Naive B cell (primary cell): ENCODE data around the gene MIR17HG. TPM values are rescaled to one million over a fixed set of nuclear protein-coding genes. Genes with fewer than 3 reads are reported as not detected.
A peak's percentile ranks its signal among the peaks of the same experiment; 100 is the strongest.
"Not testable (repeated sequence)": the region's sequence is repeated elsewhere in the genome, so short reads cannot be mapped to it uniquely, and the experiment has no call there.

Experiments used
- ATAC-seq, 2 donors: fragments of 150-1000 bp; cut with Tn5 transposase; 2 replicates each; pipeline ENCODE4 v1.10.0; 2021; ENCODE audit warnings: low read depth in 2 of 2, mild to moderate bottlenecking in 2 of 2, moderate library complexity in 2 of 2
- DNase-seq: peaks from one replicate; pipeline ENCODE4 v3.0.0; 2022
- H3K27ac Mint-ChIP-seq, 6 donors: one replicate each; pipeline ENCODE4 v1.8.0; 2020 to 2022; ENCODE audit warnings: mild to moderate bottlenecking in 6 of 6, mixed read lengths in 6 of 6, moderate library complexity in 5 of 6, inconsistent platforms in 2 of 6
- H3K27me3 Mint-ChIP-seq, 3 donors: one replicate each; pipeline ENCODE4 v1.8.0; 2021 to 2022; ENCODE audit warnings: mixed read lengths in 3 of 3, mild to moderate bottlenecking in 1 of 3
- H3K36me3 Mint-ChIP-seq, 2 donors: one replicate each; pipeline ENCODE4 v1.8.0; 2020 to 2022; ENCODE audit warnings: mixed read lengths in 2 of 2, inconsistent platforms in 1 of 2, mild to moderate bottlenecking in 1 of 2
- H3K4me1 Mint-ChIP-seq, 3 donors: one replicate each; pipeline ENCODE4 v1.8.0; 2020 to 2022; ENCODE audit warnings: mixed read lengths in 3 of 3, inconsistent platforms in 1 of 3, mild to moderate bottlenecking in 1 of 3, moderate library complexity in 1 of 3
- H3K4me3 Mint-ChIP-seq, 8 donors: one replicate each; pipeline ENCODE4 v1.8.0; 2020 to 2022; ENCODE audit warnings: mild to moderate bottlenecking in 8 of 8, mixed read lengths in 8 of 8, moderate library complexity in 8 of 8, inconsistent platforms in 2 of 8
- H3K9me3 Mint-ChIP-seq, 7 donors: one replicate each; pipeline ENCODE4 v1.8.0; 2020 to 2022; ENCODE audit warnings: mixed read lengths in 7 of 7, mild to moderate bottlenecking in 5 of 7, inconsistent platforms in 2 of 7, moderate library complexity in 1 of 7
- polyA plus RNA-seq, 6 donors: library from polyadenylated mRNA; unstranded; fragments of 300-500 nt; fragmentation: Illumina TruSeq; gene quantifications; one replicate each; pipeline ENCODE4 v1.2.3, GENCODE V29; 2021; ENCODE audit warnings: low read depth in 6 of 6

Gene MIR17HG
- polyA plus RNA-seq, 6 donors from 2014 or later: 0.38 to 1.9 (median 1.5) TPM; not detected in 1

DNA sequence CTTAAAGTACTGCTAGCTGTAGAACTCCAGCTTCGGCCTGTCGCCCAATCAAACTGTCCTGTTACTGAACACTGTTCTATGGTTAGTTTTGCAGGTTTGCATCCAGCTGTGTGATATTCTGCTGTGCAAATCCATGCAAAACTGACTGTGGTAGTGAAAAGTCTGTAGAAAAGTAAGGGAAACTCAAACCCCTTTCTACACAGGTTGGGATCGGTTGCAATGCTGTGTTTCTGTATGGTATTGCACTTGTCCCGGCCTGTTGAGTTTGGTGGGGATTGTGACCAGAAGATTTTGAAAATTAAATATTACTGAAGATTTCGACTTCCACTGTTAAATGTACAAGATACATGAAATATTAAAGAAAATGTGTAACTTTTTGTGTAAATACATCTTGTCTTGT is 3.6 kb downstream of the MIR17HG start:
- Mint-ChIP-seq H3K27me3 (no peaks in the 10 kb centered on the region), H3K4me1 (peaks cover 12 to 26% (median 22%) of the 10 kb centered on the region in 3 donors), H3K36me3 (peaks cover 0 to 17% of the 10 kb centered on the region in 2 donors), H3K27ac (no peak overlapping the region), H3K9me3 (no peaks in the 10 kb centered on the region), H3K4me3 (peak overlapping the region in 1 of 8 donors; percentile 91)
- DNase-seq (no peak), ATAC-seq (no peak)

DNA sequence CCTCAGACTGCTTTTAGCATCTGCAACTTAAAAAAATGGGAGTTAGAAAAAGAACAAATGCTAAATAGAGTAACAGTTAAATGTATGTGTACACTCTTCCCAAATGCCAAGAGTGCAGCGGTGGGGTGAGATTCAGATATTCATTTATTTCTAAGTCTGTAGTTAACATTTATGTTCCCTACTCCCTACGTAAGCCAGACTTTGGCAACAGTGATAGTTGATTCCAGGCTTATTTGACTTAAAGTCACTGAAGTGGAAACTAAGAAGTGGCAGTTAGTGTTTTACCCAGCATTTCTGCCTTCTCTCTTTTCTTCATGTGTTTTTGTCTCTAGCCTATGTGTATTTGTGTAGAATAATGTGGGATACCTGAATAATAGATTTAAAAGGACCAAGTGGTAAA is 4.5 kb downstream of the MIR17HG start:
- no peaks in the 10 kb centered on the region for H3K27me3 Mint-ChIP-seq
- H3K4me1 Mint-ChIP-seq: peaks cover 13 to 22% (median 19%) of the 10 kb centered on the region in 3 donors
- H3K36me3 Mint-ChIP-seq: peaks cover 0 to 17% of the 10 kb centered on the region in 2 donors
- peak overlapping the region in 1 of 8 donors; percentile 91 for H3K4me3 Mint-ChIP-seq
- DNase-seq: no peak
- no peaks in the 10 kb centered on the region for H3K9me3 Mint-ChIP-seq
- ATAC-seq: no peak
- H3K27ac Mint-ChIP-seq: no peak overlapping the region

DNA sequence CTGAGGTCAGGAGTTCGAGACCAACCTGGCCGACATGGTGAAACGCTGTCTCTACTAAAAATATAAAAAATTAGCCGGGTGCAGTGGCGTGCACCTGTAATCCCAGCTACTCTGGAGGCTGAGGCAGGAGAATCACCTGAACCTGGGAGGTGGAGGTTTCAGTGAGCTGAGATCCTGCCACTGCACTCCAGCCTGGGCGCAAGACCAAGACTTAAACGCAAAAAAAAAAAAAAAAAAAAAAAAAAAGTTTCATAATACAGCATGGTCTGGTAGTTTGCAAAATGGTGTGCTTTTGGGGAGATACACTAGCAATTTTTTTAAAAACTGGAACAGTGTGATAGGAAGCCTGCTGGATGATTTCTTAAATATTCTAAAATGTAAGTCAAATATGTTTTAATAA is 5.4 kb downstream of the MIR17HG start:
- H3K9me3 Mint-ChIP-seq, H3K4me3 Mint-ChIP-seq, DNase-seq, ATAC-seq, H3K27me3 Mint-ChIP-seq: not testable (repeated sequence)
- peak overlapping the region in 1 of 6 donors; percentile 29 for H3K27ac Mint-ChIP-seq
- H3K36me3 Mint-ChIP-seq: peaks cover 0 to 17% of the 10 kb centered on the region in 2 donors
- H3K4me1 Mint-ChIP-seq: peaks cover 15 to 20% (median 16%) of the 10 kb centered on the region in 3 donors

DNA sequence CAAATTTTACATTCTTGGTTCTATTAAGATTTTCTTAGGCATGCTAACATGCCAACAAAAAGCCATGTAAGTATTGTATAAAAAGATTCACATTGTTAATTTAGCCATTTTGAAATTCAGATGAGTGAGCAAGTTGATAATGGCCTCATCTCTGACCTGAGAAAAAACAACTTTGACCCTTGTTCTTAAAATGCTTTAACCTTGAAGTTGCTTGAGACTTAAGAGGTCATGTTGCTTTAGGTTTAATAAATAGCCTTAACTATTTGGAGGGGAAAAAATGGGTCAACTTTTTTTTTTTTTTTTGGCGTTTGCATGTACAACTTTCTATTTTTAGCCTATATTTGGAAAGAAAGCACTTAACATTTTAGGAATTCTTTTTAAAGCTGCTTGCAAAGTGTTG is 6.0 kb downstream of the MIR17HG start:
- Mint-ChIP-seq H3K27ac (peak overlapping the region in 1 of 6 donors; percentile 29), H3K4me1 (peaks cover 15 to 24% (median 16%) of the 10 kb centered on the region in 3 donors), H3K36me3 (peaks cover 0 to 17% of the 10 kb centered on the region in 2 donors), H3K9me3 (no peaks in the 10 kb centered on the region), H3K27me3 (no peaks in the 10 kb centered on the region), H3K4me3 (no peak overlapping the region)
- no peak for ATAC-seq
- no peak for DNase-seq

DNA sequence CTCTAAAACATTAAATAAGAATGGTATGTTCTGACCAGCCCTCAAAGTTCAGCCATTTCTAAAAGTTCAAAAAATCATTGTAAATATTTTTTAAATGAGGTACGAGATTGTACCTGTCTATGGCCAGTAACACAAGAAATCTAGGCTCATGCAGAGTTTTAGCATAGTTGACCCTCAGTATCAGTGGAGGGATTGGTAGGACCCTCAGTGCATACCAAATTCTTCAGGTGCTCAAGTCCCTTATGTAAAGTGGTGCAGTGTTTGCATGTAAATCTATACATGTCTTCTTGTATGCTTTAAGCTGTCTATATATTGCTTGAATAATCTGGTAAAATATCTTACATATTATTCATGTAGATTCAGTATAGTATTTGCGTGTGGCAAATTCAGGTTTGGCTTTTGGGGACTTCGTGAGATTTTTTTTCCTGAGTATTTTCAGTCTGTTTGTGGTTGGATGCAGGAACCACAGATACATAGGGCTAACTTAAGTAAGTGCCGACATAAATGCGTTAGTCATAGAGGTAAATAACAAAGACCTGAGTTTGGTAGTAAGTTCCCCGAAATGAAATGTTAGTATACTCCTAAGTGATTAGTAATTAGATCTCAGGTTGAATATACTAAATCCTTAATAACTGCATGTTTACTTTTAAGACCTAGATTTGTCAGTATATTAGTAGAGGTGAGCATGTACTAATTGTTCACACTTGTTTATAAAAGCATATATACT is 7.8 kb downstream of the MIR17HG start:
- ATAC-seq: no peak
- Mint-ChIP-seq H3K27ac (no peak overlapping the region), H3K4me3 (no peak overlapping the region), H3K36me3 (peaks cover 0 to 17% of the 10 kb centered on the region in 2 donors), H3K27me3 (no peaks in the 10 kb centered on the region), H3K9me3 (no peaks in the 10 kb centered on the region), H3K4me1 (peaks cover 6 to 17% (median 10%) of the 10 kb centered on the region in 3 donors)
- no peak for DNase-seq

DNA sequence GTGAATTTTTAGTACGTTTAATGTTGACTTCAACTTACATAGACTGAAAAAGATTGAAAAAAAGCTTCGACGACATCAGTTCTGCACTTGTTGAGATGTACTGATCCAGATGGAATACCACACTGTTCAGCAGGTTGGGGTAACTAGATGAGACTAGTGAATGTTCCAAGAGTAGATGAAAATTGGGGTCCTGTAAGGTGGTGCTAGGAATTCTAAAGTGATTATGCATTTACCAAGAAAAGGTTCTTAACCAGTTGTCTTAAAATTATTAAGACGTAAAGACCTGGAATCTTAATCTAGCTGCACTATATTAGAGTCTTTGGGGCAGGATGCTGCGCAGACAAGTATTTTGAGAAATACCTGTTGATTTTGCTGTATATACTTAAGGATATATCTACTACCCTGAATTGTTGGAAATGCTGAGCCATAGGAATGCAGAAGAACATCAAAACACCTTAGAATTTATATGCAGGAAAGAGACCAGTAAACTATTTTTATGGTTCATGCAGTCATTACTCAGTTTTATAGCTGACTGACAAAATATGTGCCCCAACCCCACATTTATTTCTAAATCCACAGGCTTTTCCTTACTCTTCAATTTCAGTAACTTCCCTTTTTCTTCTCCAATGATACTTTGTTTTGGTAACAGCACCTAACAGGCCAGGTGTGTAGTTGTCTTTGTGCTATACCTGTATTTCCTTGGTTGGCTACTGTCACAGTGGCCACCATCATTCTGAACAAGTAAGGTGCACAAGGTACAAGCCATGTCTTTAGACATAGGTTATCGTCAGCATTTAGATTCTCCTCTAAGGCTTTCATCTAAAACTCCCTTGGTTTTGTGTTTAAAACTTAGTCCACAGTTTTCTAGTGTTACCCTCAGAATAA is 8.6 kb downstream of the MIR17HG start:
- H3K4me3 Mint-ChIP-seq: no peak overlapping the region
- H3K9me3 Mint-ChIP-seq: no peaks in the 10 kb centered on the region
- no peaks in the 10 kb centered on the region for H3K27me3 Mint-ChIP-seq
- no peak for DNase-seq
- H3K4me1 Mint-ChIP-seq: peaks cover 7 to 15% (median 9%) of the 10 kb centered on the region in 3 donors
- H3K27ac Mint-ChIP-seq: peak overlapping the region in 2 of 6 donors; percentile 5 to 17
- H3K36me3 Mint-ChIP-seq: peaks cover 0 to 16% of the 10 kb centered on the region in 2 donors
- ATAC-seq: no peak

DNA sequence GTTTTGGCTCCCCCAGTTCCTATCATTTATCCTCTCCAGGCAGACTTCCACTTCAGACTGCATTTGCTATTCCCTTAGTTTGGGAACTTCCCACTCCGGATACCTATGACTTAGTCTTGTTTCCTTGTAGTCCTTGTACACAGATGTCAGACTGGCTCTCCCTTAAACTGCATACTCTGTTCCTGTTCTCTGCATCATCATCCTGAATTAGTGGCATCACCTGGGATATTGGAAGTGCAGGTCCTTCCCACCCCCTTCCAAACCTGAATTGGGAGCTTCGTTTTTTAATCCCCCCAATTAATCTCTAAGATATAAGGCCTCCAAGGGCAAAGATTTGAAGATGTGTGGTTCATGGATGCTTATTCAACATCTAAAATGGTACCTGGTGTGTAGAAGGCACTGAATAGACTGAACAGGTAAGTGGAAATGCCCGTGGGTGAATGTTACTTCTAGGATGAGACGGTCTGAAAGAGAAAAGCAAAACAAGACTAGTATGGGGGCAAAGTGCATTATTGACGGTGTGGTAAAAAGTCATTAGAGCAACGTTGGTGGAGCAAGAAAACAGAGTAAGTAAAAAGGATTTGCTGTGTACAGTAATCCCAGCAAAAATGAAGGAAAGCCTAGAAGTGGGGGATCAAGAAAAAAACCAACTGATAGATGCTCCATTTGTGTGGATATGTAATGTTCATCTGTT is 9.6 kb downstream of the MIR17HG start:
- no peak overlapping the region for H3K4me3 Mint-ChIP-seq

DNA sequence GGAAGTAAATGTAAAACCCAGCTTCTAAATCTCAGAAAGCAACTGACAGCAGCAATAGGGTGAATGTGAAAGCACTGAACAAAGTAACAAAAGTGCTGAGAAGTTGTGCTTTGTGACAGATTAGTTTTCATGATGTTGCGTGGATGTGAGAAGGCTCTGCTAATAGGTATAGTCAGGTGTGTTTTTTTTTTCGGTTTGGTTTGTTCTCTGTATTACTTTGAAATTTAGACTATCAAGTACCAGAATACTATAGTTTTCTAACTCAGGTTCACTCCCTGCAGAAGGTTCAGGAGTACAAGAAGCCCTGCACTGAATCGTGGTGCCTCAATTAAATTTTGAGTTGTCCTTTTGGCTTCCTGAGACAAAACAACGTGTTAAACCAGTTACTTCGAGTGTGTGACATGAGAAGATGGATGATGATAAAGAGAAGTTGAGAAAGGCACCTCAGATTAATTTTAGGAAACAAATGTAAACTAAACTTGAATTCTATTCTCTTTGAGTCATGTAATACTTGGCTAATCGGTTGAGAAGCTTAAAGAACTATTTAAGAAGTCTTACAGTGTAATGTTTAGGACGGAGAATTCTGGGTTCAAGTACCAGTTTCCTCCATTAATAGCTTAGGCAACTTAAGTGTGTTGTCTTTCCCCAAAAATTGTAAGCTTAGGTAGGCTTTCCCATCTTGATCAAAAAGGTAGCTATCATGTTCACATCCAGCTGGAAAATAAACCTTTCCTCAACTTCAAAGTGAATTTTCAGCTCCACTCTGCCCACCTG is 10.3 kb downstream of the MIR17HG start:
- Mint-ChIP-seq H3K27me3 (no peaks in the 10 kb centered on the region), H3K9me3 (no peaks in the 10 kb centered on the region), H3K4me1 (peaks cover 7 to 12% (median 8%) of the 10 kb centered on the region in 3 donors), H3K36me3 (peaks cover 0 to 10% of the 10 kb centered on the region in 2 donors), H3K4me3 (no peak overlapping the region), H3K27ac (peak overlapping the region in 4 of 6 donors; percentile 35 to 63 (median 42))
- DNase-seq (no peak), ATAC-seq (no peak)

More for the DNA sequence above, 9.6 kb downstream of the MIR17HG start:
- Mint-ChIP-seq H3K9me3 (no peaks in the 10 kb centered on the region), H3K4me1 (peaks cover 7 to 12% (median 8%) of the 10 kb centered on the region in 3 donors), H3K27ac (peak overlapping the region in 5 of 6 donors; percentile 11 to 45 (median 31)), H3K36me3 (peaks cover 0 to 10% of the 10 kb centered on the region in 2 donors), H3K27me3 (no peaks in the 10 kb centered on the region)
- no peak for DNase-seq
- ATAC-seq: no peak

DNA sequence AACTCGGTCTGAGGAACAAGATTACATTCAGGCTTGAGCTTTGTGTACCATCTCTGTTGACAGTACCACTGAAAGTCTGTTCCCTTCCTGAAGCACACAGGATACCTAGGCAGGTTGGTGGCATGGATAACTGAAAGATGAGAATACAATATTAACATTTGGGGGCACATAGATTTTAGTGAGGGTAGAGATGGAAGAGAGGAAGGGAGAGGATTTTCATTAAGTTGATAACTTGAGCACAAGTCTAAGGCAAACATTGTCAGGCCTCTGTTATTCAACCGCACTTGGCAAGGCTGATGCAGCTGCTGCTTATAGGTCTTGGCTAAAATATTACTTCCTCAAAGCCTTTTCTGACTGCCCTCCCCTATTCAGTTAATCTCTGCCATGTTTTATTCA is 10.9 kb downstream of the MIR17HG start:
- no peak overlapping the region for H3K4me3 Mint-ChIP-seq
- H3K27ac Mint-ChIP-seq: peak overlapping the region in 3 of 6 donors; percentile 35 to 63 (median 44)
- no peaks in the 10 kb centered on the region for H3K9me3 Mint-ChIP-seq
- ATAC-seq (peak; percentile 42 to 45), DNase-seq (no peak)
- H3K36me3 Mint-ChIP-seq: peaks cover 0 to 7% of the 10 kb centered on the region in 2 donors
- H3K4me1 Mint-ChIP-seq: peaks cover 7 to 12% (median 8%) of the 10 kb centered on the region in 3 donors
- no peaks in the 10 kb centered on the region for H3K27me3 Mint-ChIP-seq

DNA sequence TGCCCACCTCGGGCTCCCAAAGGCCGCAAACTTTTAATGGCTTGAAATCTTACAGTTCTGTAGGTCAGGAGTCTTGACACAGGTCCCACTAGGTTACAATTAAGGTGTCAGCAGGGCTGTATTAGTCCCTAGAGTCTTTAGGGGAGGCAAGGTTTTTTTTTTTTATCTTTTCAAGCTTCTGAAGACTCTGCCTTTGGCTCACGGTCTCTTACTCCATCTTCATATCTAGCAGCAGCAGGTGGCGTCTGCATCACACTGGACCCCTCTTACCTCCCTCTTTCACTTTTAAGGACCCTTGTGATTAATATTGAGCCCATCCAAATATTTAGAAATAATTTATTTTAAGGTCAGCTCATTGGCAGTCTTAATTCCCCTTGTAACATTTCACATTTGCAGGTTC is 11.6 kb downstream of the MIR17HG start:
- no peaks in the 10 kb centered on the region for H3K9me3 Mint-ChIP-seq
- DNase-seq (no peak), ATAC-seq (no peak)
- H3K4me1 Mint-ChIP-seq: peaks cover 7 to 12% (median 8%) of the 10 kb centered on the region in 3 donors
- H3K36me3 Mint-ChIP-seq: no peaks in the 10 kb centered on the region
- H3K27ac Mint-ChIP-seq: peak overlapping the region in 3 of 6 donors; percentile 13 to 56 (median 44)
- H3K4me3 Mint-ChIP-seq: no peak overlapping the region
- no peaks in the 10 kb centered on the region for H3K27me3 Mint-ChIP-seq

DNA sequence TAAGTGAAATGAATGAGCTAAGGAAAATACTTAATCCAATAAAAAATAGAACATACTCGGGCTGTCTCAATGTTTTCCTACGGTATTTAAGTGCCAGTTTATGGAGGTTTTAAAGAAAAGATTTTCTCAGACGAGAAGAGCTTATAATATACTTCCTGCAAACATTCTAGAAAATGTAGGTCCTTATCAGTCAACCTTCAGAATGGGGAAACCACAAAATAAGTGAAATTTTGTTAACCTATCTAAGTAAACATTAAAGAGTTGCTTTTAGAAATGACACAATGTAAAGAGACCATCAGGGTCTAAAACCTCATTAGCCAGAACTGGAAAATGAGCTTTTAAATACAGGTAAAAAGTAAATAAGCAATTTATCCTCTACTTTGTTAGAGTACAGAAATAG is 12.1 kb downstream of the MIR17HG start:
- peaks cover 7 to 12% (median 8%) of the 10 kb centered on the region in 3 donors for H3K4me1 Mint-ChIP-seq
- H3K27me3 Mint-ChIP-seq: no peaks in the 10 kb centered on the region
- H3K36me3 Mint-ChIP-seq: no peaks in the 10 kb centered on the region
- DNase-seq: no peak
- no peak for ATAC-seq
- no peaks in the 10 kb centered on the region for H3K9me3 Mint-ChIP-seq
- H3K4me3 Mint-ChIP-seq: no peak overlapping the region
- peak overlapping the region in 1 of 6 donors; percentile 56 for H3K27ac Mint-ChIP-seq

DNA sequence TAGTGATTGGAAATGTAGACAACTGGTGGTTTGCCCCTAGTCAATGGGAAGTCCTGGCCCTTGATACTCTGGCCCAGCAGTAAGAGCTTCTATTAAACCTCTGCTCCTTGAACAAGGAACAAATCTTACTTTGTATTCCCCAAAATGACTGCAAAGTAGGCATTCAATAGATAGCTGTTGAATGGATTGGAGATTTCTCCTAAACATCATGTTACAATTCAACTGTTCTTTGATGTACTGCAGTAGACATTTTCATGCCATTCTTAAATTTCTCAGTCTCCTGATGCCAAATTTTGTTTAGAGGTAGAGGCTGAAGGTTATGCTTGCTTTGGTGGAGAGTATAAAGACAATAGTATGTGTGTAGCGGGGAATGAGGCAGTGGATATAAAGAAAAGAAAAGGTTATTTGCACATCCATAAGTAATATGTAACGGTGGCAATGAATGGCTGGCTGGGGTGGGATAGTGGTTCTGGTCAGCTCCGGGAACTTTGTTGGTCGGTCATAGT is 12.8 kb downstream of the MIR17HG start:
- H3K4me3 Mint-ChIP-seq: no peak overlapping the region
- peaks cover 7 to 12% (median 8%) of the 10 kb centered on the region in 3 donors for H3K4me1 Mint-ChIP-seq
- H3K36me3 Mint-ChIP-seq: no peaks in the 10 kb centered on the region
- DNase-seq (no peak), ATAC-seq (no peak)
- H3K27ac Mint-ChIP-seq: peak overlapping the region in 2 of 6 donors; percentile 19 to 24
- no peaks in the 10 kb centered on the region for H3K27me3 Mint-ChIP-seq
- no peaks in the 10 kb centered on the region for H3K9me3 Mint-ChIP-seq
